GM20000 (cell line): ENCODE results near the gene SLC18A3.

Source experiments
- DNase-seq: peaks from one replicate; pipeline ENCODE4 v3.0.0; 2012; ENCODE audit warnings: low spot score
- TF ChIP-seq, protein P1 (sequence below): IDR thresholded peaks from 2 replicates; pipeline ENCODE4 v1.5.1; 2012; ENCODE audit warnings: mild to moderate bottlenecking, control low read depth; ENCODE audit errors: extremely low read depth, missing control alignments

The SLC18A3 gene

DNA sequence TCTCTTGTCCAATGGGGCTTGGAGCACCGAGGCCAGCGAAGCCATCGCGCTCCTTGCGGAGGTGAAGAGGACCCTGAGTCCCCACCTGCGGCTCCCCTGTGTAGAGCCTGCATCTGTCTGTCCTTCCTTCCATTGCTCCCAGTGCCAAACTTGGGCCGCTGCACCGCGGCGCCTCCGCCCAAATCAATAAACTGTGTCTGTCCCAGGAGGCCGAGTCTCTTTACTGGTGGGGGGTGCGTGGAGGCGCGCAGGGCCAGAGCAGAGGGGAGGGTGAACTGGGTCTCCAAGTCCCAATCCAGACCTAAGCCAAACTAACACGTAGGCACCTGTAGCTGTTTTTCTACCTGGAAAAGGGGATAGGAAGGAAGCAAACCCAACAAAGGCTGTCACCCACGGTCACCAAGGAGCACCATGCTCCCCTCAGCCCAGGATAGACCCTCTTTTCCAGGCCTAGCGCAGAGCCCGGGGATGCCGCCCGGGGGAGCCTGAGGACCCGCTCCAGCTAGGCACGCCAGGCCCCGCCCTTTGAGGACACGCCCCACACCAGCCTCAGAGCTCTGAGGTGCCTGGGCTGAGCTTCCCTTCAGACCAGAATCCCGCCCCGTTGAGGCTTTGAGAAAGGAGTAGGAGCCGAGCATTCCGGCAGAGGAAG is 2.5 kb downstream of the SLC18A3 start:
- DNase-seq: peak; percentile 42
- TF ChIP-seq, protein P1, sequence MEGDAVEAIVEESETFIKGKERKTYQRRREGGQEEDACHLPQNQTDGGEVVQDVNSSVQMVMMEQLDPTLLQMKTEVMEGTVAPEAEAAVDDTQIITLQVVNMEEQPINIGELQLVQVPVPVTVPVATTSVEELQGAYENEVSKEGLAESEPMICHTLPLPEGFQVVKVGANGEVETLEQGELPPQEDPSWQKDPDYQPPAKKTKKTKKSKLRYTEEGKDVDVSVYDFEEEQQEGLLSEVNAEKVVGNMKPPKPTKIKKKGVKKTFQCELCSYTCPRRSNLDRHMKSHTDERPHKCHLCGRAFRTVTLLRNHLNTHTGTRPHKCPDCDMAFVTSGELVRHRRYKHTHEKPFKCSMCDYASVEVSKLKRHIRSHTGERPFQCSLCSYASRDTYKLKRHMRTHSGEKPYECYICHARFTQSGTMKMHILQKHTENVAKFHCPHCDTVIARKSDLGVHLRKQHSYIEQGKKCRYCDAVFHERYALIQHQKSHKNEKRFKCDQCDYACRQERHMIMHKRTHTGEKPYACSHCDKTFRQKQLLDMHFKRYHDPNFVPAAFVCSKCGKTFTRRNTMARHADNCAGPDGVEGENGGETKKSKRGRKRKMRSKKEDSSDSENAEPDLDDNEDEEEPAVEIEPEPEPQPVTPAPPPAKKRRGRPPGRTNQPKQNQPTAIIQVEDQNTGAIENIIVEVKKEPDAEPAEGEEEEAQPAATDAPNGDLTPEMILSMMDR: no peak

DNA sequence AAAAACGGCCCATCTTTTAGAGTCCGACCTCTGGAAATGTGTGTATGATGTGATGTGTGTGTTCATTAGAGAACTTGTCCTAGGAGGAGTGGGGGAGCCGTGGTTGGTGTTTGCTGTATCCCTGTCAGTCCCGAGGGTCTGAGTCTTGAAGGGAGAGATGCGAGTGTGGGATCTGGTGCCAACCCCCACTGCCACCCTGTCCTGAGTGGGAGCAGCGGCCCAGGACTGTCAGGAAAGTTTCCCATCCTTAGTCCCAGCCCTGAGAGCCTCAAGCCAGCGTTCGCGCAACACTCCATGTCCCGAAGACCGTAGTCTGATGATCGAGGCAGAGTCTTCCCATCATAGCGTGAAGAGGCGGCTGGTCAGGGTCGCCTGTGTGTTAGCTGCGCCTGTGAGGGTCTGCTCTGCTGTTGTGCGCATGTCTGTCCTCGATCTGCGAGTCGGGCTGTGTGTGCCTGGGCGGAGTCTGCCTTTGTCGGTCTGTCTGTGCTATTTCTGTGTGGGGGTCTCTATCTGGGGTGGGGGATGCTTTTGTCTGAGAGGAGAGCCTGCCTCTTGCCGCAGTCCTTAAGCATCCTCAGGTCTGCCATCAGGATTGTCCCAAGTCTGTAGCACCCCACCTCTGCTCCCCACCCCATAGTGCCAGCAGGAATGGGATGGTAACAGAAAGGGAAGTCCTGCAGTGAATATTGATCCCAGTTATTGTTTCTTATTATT is 3.2 kb downstream of the SLC18A3 start:
- peak; percentile 34 for DNase-seq
- TF ChIP-seq, protein P1: no peak

DNA sequence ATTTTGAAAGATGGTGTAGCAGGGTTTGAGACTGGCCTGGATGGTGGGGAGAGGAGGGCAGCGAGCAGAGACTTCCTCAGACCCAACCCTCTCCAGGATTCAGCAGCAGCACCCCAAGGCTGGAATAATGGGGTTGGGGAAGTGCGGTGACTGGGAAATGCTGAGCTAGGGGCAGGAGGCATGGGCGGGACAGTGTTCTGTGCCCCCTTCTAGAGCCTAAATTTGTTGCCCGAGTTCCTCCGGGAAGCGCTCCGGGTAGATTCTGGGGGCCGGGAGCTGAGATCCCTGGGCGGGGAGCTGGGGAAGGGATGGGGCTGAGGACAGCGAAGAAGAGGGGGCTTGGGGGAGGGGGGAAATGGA is 3.8 kb downstream of the SLC18A3 start, which contains the start of gene CHAT:
TSS of gene CHAT (plus strand) at position 156 of the 360 bp plus-strand sequence. CDS start at position 309, 153 bp downstream.
- peak; percentile 31 for DNase-seq
- TF ChIP-seq, protein P1: no peak

DNA sequence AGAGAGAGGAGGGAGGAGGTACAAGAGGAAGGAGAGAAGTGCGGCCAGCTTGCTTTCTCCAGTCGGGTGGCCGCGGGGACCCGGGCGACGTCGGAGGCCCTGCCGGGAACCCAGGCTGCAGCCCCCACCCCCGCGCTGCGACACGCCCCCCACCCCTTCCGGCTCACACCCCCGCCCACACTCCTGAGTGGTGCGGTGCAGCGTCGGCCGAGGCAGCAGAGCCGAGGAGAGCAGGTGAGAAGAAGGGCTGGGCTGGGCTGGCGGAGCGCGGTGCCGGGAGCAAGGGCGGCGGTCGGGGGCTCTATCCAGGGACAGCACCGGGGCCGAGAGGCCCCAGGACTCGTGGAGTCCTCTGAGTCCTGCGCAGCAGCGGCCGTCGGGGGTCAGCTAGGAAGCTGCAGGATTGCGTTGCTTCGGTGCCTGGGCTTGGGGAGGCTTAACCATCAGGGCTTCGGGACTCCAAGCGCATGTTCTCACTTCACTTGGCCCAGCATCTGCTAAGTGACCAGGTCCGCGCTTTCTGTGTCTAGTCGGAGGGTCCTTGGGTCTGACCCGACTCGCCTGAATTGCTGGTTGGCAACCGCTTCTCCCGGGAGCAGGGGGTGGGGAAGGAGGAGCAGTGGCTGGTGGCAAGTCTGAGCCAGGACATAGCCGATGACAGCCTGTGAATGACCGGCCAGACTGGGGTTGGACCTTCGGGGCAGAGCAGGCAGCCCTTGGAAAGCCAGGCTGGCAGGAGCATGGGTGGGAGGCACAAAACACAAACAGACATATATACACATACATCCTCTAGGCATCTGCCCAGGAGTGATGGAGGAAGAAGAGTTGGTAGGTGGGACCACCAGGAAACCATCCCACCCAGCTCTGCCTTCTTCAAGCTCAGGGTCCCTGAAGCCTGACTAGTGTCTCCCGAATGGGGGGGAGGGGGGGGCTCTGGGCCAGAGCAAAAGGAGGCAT is 4.4 kb downstream of the SLC18A3 start:
- DNase-seq: no peak
- TF ChIP-seq, protein P1: no peak

DNA sequence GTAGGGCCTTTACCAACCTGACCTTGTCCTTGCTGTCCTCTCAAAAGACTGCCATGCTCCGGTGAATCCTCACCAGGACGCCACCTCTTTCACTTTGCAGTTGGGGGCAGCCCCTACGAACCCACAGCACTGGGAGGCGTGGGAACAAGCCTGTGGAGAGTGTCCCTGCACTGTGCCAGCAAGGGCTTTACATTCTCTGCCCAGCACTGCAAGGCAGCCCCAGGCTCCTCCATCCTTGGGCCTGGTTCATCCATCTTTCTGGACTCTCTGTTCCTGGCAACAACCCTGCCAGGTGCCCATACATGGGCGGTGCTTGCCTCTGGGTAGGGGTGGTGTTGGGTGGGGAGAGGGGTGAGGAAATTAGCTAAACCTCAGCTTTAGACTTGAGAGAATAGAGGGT is 5.1 kb downstream of the SLC18A3 start:
- TF ChIP-seq, protein P1: no peak
- peak; percentile 35 for DNase-seq

DNA sequence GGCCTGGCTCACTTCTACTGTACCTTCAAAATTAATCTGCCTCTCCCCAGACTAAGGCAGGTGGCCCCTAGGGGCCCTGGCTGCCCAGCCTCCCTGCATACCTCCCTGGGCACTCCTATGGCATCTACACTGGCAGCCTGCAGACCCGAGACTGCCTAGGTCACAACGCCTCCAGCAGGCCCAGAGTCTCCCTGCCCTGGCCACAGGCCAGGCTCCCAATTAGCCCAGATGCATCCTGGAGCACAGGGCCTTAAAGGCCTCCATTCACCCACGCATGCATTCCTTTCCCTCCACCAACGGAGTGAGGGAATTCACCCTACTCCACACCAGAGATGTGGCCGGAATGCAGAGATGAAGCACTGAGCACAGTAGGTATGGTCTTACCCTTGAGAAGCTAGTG is 5.6 kb downstream of the SLC18A3 start:
- DNase-seq: no peak
- TF ChIP-seq, protein P1: no peak
